ENCODE measurements around the gene TRIP6.

DNA sequence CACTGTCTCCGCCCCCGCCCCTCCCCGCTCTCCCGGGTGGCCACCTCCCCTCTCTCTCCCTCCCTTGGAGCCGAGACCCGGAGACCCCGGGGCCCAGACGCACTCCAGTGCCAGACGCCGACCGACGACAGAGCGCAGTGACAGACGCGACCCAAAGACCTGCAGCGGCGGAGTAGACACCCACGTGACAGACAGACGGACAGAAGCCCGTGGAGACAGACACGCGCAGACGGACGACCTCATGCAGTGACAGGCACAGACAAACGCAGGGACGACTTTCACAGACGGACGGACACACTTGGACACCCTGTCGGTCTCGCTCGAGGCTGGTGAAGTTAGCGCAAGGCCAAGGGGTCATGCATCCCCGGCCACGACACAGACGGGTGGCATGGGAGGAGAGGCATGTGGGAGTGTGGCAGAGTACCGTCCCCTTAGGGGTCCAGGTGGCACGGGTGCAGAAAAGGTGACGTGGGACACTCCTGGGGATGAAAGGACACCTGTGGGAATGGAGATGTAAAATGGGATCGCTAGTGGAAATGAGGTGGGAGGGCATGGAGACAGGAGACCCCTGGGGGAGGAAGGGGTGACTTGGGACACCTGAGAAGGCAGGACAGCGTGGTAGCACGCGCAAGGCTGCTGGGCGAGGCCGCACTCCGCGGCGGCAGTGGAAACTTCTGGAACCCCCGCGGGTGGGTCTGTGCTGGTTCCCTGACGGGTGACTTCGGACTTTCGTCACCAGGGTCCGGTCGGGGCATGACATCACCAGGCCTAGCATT is 29.0 kb downstream of the TRIP6 start:
- TF ChIP-seq HDGF (IDR thresholded peaks at IDR 0.05; ENCODE audit: borderline replicate concordance) (no peak), BHLHE40 (IDR thresholded peaks at IDR 0.05; ENCODE audit: borderline replicate concordance) (no peak), L3MBTL2 (conservative IDR thresholded peaks at IDR 0.05) (peak; percentile 75), SP1 (IDR thresholded peaks at IDR 0.05) (no peak), ARNT (IDR thresholded peaks at IDR 0.05) (no peak), TARDBP (IDR thresholded peaks at IDR 0.05) (peak; percentile 81), FOXA1 (IDR thresholded peaks at IDR 0.05) (no peak), FOXK2 (IDR thresholded peaks at IDR 0.05) (no peak)
- TF ChIP-seq, protein P1, sequence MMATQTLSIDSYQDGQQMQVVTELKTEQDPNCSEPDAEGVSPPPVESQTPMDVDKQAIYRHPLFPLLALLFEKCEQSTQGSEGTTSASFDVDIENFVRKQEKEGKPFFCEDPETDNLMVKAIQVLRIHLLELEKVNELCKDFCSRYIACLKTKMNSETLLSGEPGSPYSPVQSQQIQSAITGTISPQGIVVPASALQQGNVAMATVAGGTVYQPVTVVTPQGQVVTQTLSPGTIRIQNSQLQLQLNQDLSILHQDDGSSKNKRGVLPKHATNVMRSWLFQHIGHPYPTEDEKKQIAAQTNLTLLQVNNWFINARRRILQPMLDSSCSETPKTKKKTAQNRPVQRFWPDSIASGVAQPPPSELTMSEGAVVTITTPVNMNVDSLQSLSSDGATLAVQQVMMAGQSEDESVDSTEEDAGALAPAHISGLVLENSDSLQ (IDR thresholded peaks at IDR 0.05) = peak; percentile 37; the same call in 1 of the 2 replicates

Measured in HEK293T (cell line).